Forelimb muscle (tissue), 1 donor: Measurements from ENCODE around the gene NAGPA. TPM values are rescaled to one million over a fixed set of nuclear protein-coding genes. Genes with fewer than 3 reads are reported as not detected.

Experiments
- DNase-seq: peaks from one replicate; pipeline ENCODE4 v3.0.0-alpha.2; 2013; ENCODE audit warnings: low read depth
- polyA plus RNA-seq: library from polyadenylated mRNA; unstranded; fragments of 120-200 nt; gene quantifications from one replicate; pipeline ENCODE4 v1.2.1, GENCODE V29; 2013; ENCODE audit not compliant: insufficient read length

The NAGPA gene
- polyA plus RNA-seq, 1 donor = 5.2 TPM

- no peak for DNase-seq
These were observed 6.0 kb downstream of the NAGPA start for GRCh38 chr16:5027575-5028235.

GRCh38 chr16:5027086-5027485, 6.6 kb downstream of the NAGPA start:
- DNase-seq = no peak

- DNase-seq = no peak
These were observed 7.1 kb downstream of the NAGPA start for GRCh38 chr16:5026664-5027063.

- no peak for DNase-seq
These were observed 8.5 kb downstream of the NAGPA start for GRCh38 chr16:5025171-5025632.

- DNase-seq = no peak
These were observed 9.1 kb downstream of the NAGPA start for GRCh38 chr16:5024632-5025031.

- DNase-seq = no peak
These were observed 11.2 kb downstream of the NAGPA start for GRCh38 chr16:5022521-5022920.

GRCh38 chr16:5020551-5020950, 13.2 kb downstream of the NAGPA start:
- DNase-seq = no peak

GRCh38 chr16:5019775-5020174, 14.0 kb downstream of the NAGPA start:
- DNase-seq = no peak

GRCh38 chr16:5018793-5019192, 14.9 kb downstream of the NAGPA start:
- DNase-seq = peak; percentile 80

GRCh38 chr16:5017678-5017969, 16.1 kb downstream of the NAGPA start:
- DNase-seq = no peak

- DNase-seq = no peak
These were observed 16.6 kb downstream of the NAGPA start for GRCh38 chr16:5016967-5017677.

- DNase-seq = no peak
These were observed 17.8 kb downstream of the NAGPA start for GRCh38 chr16:5015887-5016286.

GRCh38 chr16:5015351-5015750, 18.4 kb downstream of the NAGPA start:
- DNase-seq = no peak

GRCh38 chr16:5012887-5013286, 20.8 kb downstream of the NAGPA start:
- DNase-seq = no peak

GRCh38 chr16:5011637-5012036, 22.1 kb downstream of the NAGPA start:
- no peak for DNase-seq

- no peak for DNase-seq
These were observed 23.0 kb downstream of the NAGPA start for GRCh38 chr16:5010576-5011329.

GRCh38 chr16:5008311-5008731, 25.4 kb downstream of the NAGPA start:
- DNase-seq = no peak

- no peak for DNase-seq
These were observed 26.5 kb downstream of the NAGPA start for GRCh38 chr16:5007256-5007655.

GRCh38 chr16:5006348-5007193, 27.2 kb downstream of the NAGPA start:
- DNase-seq = no peak

- DNase-seq = no peak
These were observed 27.8 kb downstream of the NAGPA start for GRCh38 chr16:5005916-5006315.

- DNase-seq = no peak
These were observed 29.4 kb downstream of the NAGPA start for GRCh38 chr16:5004311-5004710.

GRCh38 chr16:5003828-5004227, 29.9 kb downstream of the NAGPA start:
- DNase-seq = no peak
